GM19467 (cell line): ENCODE measurements around the gene SYT1.

ENCODE experiments used
- ATAC-seq: cut with Tn5 transposase; IDR thresholded peaks from one replicate; pipeline ENCODE4 v1.9.1; 2021; ENCODE audit warnings: mild to moderate bottlenecking, moderate library complexity; ENCODE audit not compliant: unreplicated experiment

SYT1 gene

GRCh38 chr12:79329933-79330332 is 465.4 kb downstream of the SYT1 start:
- no peak for ATAC-seq

DNA sequence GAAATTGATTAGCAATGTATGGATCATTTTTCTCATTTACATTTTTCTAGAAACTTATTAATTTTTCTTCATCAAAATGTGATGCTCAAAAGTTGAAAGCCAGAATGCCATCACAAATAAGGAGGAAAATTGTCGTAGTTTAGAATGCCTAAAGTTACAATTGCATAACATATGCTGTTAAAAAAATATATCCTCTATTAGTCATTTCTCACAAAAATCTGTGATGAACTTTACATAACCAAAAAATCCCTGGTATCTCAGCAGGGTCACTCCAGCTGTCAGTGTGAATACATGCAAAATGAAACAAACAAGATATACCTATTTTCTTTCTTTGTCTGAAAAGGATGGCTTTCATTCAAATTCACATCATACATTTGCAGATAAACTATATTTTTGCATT is 467.3 kb downstream of the SYT1 start:
- no peak for ATAC-seq

- ATAC-seq = no peak
Measured at GRCh38 chr12:79333144-79333543, 468.6 kb downstream of the SYT1 start.

GRCh38 chr12:79337662-79338290 is 473.2 kb downstream of the SYT1 start:
- no peak for ATAC-seq

DNA sequence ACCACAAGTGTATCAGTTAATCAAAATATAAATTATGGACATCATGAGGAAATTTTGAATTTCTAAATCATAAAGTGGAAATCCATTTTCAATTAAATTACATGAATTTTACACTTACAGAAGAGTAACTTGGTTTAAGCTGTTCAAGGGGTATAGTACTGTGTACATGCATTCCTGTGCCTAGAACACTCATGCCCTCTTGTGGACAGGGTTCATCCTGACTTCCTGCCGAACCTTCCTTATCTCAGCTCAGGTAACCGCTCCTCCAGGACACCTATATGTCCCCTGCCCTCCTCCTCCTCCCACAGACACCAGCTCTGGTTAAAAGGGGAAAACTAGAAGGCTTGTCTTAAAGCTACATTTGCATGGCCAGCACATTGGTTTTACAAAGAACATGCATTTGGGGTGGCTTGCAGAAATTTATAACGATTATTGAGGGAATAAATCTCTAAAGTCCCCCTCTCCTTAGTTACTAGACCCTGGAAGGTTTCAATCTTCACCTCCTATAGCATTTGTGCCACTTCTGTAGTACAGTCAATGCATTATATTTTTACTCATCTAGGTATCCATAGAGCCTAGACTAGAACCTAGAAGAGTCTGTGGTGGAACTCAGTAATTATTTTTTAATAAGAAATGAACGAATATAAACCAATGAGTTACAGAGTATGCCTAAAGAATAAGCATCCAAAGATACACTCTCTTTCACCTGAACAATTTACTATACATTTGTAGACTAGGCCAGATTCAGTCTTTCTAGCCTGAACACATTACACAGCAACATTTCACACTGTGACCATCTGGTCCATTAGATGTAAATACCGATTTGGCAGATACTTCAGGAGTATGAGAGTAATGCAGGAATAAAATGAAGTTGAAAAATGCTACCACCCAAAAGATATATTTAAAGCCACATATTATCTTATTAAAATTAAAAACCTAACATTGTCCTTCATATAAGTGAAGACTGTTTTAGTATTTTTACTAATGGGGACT is 480.6 kb downstream of the SYT1 start:
- ATAC-seq = peak; percentile 84

DNA sequence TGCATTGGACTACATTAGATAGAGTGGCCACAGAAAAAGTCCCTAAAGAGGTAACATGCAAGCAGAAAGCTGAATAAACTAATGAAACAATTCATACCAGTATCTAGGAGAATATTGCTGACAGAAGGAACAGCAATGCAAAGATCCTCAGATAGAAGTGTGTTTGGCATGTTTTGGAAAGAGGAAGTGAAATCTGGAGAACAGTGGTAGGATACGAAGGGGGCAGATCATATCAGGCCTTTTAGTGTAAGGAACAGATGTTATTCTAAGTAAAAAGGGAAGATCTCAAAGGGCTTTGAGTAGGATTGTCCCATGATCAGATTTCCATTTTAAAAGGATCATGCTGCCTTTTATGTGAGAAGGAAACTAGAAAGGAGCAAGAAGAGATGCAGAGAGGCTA is 483.3 kb downstream of the SYT1 start:
- no peak for ATAC-seq

GRCh38 chr12:79351251-79351650 is 486.7 kb downstream of the SYT1 start:
- ATAC-seq = no peak

GRCh38 chr12:79356216-79356615 is 491.6 kb downstream of the SYT1 start:
- ATAC-seq = no peak

DNA sequence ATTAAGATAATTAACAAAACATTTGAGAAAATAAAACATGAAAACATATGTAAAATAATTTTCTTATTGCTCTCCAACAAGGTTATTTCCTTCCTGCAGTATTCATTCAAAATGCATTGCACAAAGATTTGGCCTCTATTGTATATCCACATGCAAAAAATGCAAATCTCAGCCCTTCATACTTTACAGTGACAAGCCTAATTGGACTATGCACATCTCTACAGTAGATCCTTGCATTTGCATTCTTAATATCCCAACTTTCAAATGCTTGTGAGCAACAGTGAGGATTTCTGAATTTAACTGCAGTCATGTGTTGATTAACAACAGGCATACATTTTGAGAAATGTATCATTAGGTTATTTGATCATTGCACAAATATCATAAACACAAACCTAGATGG is 492.5 kb downstream of the SYT1 start:
- no peak for ATAC-seq

DNA sequence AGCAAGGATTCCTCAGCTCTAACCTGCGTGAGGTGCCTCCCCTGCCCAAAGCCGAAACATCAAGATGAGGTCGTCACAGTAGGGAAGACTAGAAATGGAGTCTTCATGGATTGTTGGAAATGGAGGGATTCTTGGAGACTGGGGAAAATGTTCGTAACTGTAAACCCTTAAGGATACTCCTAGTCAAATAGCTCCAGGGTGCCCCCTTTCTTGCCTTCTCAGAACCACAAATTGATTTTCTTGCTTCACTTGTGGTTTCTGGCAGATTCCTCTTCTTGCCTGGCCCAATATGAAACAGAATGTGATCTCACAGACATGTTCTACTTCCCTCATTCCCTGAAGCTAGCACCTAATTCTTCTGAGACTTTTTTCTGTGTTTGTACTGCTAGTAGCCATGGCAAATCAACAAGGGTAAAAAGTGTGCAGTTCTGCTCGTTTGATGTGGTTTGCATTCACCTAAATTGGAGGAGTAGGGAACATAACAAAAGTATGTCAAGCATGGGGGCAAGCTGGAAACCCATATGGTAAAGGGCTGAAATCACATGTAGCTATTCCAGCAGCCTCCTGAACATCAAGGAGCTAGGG is 494.2 kb downstream of the SYT1 start:
- no peak for ATAC-seq

GRCh38 chr12:79360286-79360685 is 495.7 kb downstream of the SYT1 start:
- no peak for ATAC-seq

DNA sequence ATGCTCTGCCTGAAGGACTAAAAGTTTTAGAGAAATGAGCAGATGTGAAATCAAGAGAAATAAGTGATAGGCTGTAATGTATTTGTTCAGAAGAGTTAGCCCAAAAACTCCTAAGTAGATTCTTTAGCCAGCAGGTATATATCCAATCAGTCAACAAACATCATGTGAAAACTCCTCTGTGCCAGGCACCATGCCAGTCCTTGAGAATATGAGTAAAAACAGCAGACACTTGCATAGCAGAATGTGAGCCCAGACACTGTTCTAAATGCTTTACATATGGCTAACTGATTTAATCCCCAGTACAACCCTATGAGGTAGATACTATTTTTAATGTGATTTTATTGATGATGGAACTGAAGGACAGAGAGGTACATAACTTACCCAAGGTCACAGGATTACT is 496.4 kb downstream of the SYT1 start:
- no peak for ATAC-seq

GRCh38 chr12:79364197-79364596 is 499.6 kb downstream of the SYT1 start:
- no peak for ATAC-seq

DNA sequence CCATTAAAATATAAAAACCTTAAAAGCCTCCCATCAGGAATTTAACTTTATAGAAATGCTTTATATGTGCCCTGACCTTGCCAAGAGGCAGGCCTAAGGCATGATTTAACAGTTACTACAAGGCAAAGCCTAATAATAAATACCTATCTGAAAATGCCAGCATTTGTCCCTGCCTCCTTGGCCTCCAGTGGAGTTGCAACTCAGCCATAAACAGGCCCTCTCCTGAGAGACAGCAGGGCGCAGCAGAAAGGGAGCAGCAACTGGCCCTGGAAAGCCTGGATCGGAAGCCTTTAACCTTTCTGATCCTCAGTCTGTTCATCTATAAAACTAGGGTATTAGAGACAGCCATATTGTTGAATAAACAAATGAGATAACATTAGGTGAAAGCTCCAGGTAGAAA is 501.8 kb downstream of the SYT1 start:
- no peak for ATAC-seq

DNA sequence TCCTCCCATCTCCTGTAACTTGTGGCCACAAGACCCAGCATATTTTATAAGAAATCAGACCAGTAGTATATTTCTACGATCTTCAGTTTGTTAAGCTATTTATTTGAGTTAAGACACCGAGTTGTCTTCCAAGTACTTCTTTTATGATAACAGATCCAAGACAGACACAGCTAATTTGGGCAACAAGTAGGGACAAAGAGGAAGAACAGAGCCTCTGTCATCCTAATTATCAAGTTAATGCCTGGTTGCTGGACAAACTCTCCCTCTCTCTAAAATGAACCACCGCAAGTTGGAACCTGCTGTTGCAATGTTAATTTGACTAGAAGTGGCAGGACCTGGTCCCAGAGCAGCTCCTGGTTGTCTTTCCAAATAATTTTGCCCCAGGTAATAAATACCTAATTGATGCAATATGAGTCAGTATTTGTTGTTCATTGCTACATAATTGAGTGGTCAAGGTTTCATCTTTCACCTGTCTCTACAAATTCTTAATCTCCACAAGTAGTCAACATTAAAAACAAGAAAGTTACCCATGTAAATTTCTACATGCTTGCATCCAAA is 502.5 kb downstream of the SYT1 start:
- ATAC-seq = no peak

DNA sequence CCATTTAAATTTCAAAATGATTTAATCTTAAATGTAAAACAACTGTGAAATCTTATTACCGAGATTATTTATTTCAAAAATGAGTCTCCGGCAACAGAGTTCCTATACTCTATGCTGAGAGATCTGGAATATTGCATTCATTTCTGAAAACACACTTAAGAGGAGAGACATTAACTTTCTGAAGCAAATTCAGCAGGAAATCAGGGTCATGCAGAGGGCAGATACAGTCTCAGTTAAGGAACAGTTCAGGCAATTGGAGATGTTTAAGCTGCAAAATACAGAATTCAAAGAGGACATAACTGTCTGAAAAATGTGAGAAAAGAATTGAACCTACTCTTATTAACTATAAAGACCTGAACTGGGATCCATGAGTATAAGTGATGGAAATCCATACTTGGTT is 505.4 kb downstream of the SYT1 start:
- no peak for ATAC-seq

DNA sequence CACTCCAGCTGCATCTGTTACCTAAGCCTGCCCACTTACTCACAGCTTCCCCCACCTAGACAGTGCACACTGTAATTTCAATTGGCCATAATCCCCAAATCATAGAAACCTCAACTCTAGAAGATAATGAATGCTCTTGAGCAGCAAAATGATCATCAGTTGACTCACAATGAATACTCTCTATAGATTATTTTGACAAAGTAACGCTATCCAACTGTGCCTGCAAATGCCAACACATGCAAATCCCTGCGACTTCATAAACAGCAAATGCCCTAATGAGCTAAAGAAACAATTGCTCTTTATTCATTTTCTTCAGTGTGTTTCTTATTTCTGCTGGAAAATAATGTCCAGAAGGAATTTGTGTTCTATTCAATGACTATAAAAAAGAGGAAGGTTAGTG is 506.7 kb downstream of the SYT1 start:
- ATAC-seq = no peak

DNA sequence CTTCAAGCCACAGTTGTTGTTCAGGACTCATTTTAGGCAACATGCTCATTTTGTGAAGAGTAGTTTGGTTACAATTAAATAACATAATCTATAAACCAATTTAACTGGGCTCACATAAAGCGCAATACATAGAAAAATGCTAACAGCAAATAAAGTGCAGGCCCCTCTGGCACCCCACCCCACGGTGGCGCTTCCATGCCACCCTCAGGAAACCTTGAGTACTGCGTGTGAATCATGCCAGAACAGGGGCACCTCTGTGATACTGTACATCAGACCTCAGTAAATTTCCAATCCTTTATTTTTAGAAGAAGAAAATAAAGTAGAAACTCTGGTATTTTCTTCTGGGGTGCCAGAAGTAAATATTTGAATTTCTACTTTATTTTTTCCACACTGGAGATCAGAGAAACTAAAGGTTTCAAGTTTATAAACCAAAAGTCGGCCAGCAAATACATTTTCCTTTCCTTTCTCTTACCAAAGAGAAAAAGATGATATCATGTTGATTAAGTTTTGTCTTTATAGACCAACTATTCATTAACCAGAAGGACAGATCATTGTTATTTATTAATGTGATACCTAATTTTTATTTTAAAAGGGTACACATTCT is 509.4 kb downstream of the SYT1 start:
- ATAC-seq = peak; percentile 82

GRCh38 chr12:79374545-79374944 is 510.0 kb downstream of the SYT1 start:
- ATAC-seq = no peak

- ATAC-seq = no peak
Measured at GRCh38 chr12:79375050-79375449, 510.5 kb downstream of the SYT1 start.

- ATAC-seq = no peak
Measured at GRCh38 chr12:79378496-79378895, 513.9 kb downstream of the SYT1 start.
